ENCODE measurements around the gene UNC5A.

UNC5A gene

DNA sequence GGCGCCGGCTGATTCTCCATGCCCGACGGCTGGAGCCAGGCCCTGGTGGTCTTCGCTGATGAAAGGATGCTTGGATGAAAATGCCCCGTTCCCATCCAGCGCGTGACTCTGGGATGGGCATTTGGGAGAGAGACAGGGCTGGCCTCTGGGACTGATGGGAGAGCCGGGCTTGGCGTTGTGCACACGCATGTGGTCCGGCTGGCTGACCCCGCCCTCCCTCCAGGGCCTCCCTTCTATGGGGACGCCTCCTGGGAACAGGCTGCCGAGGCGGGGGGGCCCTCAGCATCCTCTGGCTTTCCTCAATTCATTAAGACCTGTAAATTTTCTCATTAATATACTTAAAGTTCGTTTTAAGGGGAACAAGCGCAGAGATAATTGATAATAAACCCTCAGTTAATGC, 36.8 kb downstream of the UNC5A start:
- in situ Hi-C loops (cut with HindIII; ENCODE audit: low sequenced_read_pairs), result no loop called here
- DNase-seq (ENCODE audit: low read depth, low spot score), result no peak
- TF ChIP-seq CTCF (IDR thresholded peaks at IDR 0.05; ENCODE audit: low read depth, low read length), result no peak
- no peak overlapping the region for H3K4me3 ChIP-seq (ENCODE audit: low read depth, low read length)

- no peak overlapping the region for H3K4me3 ChIP-seq (ENCODE audit: low read depth, low read length)
- TF ChIP-seq CTCF (IDR thresholded peaks at IDR 0.05; ENCODE audit: low read depth, low read length), result no peak
- DNase-seq (ENCODE audit: low read depth, low spot score), result no peak
- in situ Hi-C loops (cut with HindIII; ENCODE audit: low sequenced_read_pairs), result no loop called here
Observed at GRCh38 chr5:176847726-176848290, 37.4 kb downstream of the UNC5A start.

DNA sequence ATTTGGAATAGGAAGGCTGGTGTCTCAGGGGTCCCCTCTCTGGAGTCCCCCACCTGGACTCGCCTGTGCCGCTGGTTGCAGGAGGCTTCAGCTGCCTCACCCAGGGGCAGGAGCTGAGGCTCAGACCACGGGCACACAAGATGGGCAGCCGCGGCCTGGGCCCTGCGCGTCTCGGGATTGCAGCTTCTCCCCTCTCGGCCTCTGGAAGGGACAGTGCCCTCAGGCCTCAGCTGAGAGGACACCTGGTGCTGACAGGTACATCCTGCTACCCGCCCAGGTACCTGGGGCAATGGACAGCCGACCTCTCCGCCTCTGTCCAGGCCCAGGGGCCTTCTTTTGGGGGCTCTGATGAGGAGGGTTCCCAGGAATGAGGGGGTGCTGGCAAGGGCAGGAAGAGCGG, 38.3 kb downstream of the UNC5A start:
- in situ Hi-C loops (cut with HindIII; ENCODE audit: low sequenced_read_pairs), result no loop called here
- no peak for DNase-seq (ENCODE audit: low read depth, low spot score)
- no peak overlapping the region for H3K4me3 ChIP-seq (ENCODE audit: low read depth, low read length)
- TF ChIP-seq CTCF (IDR thresholded peaks at IDR 0.05; ENCODE audit: low read depth, low read length), result no peak

DNA sequence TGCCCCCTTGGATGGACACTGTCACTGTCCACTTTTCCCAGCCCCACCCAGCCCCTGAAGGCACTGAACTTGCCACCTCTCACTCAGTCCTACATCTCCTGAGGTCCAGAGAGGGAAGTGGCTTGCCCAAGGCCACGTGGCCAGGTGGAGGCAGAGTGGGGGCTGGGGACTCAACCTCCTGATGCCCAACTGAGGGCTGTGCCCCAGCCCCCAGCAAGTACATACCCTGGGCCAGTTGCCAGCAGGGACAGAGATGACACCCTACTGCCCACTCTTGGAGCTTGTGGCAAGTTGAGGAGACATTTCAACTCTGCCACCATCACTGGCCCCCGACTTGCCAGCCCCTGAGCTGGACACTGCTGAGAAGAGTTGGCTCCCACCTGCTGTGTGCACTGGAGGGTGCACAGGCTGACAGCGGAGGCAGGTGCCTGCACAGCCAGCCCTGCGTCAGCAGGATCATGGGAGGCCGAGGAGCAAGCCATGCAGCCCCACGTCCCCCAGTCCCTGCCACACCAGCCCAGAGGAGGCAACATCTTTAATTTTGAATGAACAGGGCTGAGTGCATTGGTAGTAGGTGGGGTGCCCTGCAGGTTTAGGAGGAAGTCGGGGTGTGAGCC, 39.4 kb downstream of the UNC5A start:
- no peak overlapping the region for H3K4me3 ChIP-seq (ENCODE audit: low read depth, low read length)
- in situ Hi-C loops (cut with HindIII; ENCODE audit: low sequenced_read_pairs), result no loop called here
- no peak for TF ChIP-seq CTCF (IDR thresholded peaks at IDR 0.05; ENCODE audit: low read depth, low read length)
- no peak for DNase-seq (ENCODE audit: low read depth, low spot score)

DNA sequence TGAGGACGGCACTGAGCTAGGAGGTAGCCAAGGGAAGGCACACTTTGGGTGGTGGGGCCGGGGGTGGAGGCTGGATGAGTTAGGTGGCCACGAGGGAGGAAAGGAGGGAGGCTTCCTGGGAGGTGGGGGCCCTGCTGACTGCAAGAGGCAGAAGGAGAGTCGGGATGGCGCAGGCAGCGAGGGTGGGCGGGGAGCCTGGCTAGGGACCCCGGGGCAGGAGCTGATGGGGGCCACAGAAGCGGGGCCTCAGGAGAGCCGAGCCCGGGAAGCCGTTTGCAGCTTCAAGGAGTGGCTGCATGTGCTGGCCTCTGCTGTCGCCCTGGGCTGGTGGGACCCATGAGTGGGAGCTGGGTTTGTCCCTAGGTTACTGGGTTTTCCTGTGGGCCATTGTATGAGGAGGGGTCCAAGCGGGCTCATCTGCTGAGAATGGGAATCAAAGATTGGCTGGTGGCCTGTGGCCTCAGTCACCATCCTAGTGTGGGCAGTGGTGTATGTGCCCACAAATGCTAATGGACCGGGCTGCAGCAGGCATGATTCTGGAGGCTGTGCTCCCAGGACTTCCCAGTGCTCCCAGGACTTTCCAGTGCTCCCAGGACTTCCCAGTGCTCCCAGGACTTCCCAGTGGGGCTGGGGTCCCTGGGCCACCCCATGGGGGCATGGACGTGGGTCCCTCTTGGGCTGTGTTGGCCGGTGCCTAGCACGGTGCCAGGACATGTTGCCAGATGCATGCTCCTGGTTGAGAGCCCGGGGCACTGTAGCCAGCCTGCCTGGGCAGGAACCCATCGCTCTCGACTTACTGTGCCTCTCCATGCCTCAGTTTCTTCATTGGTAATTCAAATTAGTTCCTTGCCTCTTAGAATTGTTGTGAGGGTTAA, 40.2 kb downstream of the UNC5A start:
- H3K4me3 ChIP-seq (ENCODE audit: low read depth, low read length), result no peak overlapping the region
- TF ChIP-seq CTCF (IDR thresholded peaks at IDR 0.05; ENCODE audit: low read depth, low read length), result no peak
- DNase-seq (ENCODE audit: low read depth, low spot score), result no peak
- in situ Hi-C loops (cut with HindIII; ENCODE audit: low sequenced_read_pairs), result no loop called here

DNA sequence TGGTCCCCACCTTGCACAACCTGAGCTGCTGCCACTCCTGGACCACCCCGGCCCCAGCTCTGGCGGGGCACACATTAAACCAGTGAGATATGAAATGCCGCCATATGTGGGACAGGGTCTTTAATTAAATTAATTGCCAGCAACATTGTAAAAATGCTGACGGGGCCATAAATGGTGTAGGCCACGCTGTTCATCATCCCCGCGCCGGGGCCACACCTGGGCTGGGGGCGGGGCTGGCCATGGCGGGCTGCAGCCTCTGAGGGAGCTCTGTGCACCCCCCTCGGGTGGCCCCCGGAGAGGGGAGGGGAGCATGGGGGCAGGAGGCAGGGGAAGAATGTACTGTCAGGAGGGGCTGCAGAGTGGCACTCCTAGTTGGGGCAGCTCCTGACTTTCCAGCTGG, 41.0 kb downstream of the UNC5A start:
- no peak overlapping the region for H3K4me3 ChIP-seq (ENCODE audit: low read depth, low read length)
- in situ Hi-C loops (cut with HindIII; ENCODE audit: low sequenced_read_pairs), result no loop called here
- DNase-seq (ENCODE audit: low read depth, low spot score), result no peak
- no peak for TF ChIP-seq CTCF (IDR thresholded peaks at IDR 0.05; ENCODE audit: low read depth, low read length)

Data from astrocyte of the spinal cord (primary cell).